Right renal cortex interstitium (tissue), 3 donors: ENCODE data around the gene GNLY. TPM values are rescaled to one million over a fixed set of nuclear protein-coding genes. Genes with fewer than 3 reads are reported as not detected.
"Not testable (repeated sequence)": the region's sequence is repeated elsewhere in the genome, so short reads cannot be mapped to it uniquely, and the experiment has no call there.

Experiments used
- DNase-seq, 3 donors: peaks; one replicate each; pipeline ENCODE4 v3.0.0-alpha.2; 2013; ENCODE audit warnings: low read depth in 3 of 3, low spot score in 2 of 3
- polyA plus RNA-seq, 3 donors: library from polyadenylated mRNA; unstranded; fragments of 120-200 nt; gene quantifications; one replicate each; pipeline ENCODE4 v1.2.1, GENCODE V29; 2013; ENCODE audit not compliant: insufficient read length in 3 of 3

The GNLY gene
- under 1 TPM in 2 of 3 donors, not detected in 1; 0.17 to 0.44 TPM for polyA plus RNA-seq

DNA sequence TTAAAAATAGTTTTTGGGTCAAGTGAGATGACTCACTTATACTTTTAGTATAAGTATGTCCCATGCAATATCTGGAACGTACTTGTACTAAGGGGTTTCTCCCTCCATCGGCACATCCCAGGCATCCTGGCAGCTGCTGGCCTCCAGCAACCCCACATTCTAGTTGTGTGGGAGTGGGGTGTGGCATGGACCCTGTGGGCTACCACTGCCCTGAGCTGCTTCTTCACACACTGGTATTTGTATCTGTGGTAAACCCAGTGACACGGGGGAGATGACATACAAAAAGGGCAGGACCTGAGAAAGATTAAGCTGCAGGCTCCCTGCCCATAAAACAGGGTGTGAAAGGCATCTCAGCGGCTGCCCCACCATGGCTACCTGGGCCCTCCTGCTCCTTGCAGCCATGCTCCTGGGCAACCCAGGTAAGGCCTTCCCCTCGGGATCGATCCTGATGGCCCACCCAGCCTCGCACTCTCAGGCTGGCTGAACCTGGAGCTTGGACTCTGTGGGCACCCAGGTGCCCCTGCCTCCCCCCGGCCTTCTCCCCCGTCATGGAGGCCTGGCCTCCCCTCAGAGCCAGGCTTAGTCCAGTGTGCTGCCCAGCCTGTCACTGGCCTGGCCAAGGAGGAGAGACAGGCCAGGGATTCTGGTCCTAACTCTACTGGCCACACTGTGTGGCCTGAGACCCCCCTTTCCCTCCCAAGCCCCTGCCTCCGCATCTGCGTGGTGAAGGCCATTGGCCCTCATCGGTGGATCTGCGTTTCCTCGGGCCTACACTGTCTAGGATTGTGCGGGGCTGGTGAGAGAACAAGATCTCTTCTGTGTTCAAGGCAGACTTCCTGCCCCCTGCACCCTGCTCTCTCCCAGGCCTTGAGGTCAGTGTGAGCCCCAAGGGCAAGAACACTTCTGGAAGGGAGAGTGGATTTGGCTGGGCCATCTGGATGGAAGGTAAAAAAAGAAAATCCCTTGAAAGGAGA, at the start of gene GNLY:
Gene GNLY (plus strand): TSS at position 307 of the 974 bp plus-strand sequence. CDS start 61 bp downstream, at position 368.
- no peak for DNase-seq

DNA sequence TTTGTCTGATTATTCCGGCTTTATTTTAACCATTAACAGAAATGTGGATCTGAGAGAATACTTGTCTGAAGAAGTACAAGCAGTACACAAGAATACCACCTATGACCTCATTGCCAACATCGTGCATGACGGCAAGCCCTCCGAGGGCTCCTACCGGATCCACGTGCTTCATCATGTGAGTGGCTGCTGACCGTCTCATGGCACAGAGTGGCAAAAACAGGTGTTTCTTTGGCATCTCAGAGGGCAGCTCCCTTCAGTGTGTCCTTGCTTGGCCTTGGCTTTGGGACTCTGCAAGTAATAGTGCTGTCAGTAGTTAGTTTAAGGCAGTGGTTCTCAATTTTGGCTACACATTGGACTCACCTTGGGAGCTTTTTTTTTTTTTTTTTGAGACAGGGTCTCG, 49.2 kb upstream of the GNLY start:
- DNase-seq, result no peak

DNA sequence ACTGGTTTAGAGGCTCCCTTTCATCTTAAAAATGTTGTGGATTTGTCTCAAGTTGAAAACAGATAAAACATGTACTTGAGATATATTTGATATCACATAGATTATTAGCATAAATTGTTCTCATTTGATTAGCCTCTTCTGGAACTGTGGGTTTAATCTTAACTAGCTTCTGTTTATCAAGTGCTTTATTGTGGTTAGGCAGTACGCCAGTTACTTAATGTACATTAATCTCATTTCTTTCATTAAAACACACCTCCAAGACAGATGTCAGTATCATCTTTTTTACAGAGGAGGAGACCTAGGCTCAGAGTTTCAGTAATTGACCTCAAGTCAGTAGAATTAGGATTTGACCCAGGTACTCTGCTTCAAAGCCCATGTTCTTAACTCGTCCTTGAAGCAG, 48.0 kb upstream of the GNLY start:
- DNase-seq, result no peak

DNA sequence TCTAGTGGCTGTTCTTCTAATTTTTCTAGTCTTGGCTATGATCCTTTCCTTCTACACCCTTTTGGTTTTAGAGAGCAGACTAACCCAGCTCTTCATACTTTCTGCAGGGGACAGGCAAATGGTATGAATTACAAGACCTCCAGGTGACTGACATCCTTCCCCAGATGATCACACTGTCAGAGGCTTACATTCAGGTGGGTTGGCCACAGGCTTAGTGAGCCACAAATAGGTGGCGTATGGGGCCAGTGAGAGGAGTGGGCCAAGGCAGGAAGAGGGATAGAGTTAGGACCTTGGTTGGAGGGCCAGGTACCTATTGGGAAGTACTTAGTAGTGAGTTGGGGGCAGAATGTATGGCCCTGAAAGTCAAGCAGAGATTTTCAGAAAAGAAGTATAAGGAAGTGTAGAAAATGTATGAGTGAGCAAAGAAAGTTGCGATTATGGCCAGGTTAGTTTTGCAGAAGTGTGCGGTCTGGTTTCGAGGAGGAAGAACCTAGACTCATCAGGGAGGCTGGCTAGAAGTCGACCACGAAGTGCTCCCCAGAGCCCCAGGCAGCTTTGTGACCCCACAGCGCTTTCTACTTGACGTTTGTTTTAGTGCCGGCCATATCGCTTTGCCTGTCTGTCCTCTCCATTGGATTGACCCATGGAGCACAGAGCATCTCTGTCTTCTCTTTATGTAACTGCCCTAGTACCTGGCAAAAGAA, 46.2 kb upstream of the GNLY start:
- DNase-seq, result no peak

DNA sequence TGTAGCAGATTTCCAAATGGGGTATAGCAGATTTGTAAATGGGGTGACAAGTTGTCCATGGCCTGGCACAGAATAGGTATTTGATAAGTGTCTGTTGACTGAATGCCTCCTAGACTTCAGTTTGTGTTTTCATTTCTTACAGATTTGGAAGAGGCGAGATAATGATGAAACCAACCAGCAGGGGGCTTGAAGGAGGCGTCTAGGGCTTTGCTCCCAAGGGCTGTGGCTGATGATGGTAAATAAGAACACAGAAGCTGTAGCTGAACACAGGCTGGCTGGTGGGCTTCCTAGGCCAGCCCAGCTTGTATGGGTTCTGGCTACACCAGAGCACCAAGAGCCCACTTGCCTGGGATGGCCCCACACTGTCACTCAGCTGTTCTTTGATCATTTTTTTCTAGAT, 45.5 kb upstream of the GNLY start:
- DNase-seq, result no peak

DNA sequence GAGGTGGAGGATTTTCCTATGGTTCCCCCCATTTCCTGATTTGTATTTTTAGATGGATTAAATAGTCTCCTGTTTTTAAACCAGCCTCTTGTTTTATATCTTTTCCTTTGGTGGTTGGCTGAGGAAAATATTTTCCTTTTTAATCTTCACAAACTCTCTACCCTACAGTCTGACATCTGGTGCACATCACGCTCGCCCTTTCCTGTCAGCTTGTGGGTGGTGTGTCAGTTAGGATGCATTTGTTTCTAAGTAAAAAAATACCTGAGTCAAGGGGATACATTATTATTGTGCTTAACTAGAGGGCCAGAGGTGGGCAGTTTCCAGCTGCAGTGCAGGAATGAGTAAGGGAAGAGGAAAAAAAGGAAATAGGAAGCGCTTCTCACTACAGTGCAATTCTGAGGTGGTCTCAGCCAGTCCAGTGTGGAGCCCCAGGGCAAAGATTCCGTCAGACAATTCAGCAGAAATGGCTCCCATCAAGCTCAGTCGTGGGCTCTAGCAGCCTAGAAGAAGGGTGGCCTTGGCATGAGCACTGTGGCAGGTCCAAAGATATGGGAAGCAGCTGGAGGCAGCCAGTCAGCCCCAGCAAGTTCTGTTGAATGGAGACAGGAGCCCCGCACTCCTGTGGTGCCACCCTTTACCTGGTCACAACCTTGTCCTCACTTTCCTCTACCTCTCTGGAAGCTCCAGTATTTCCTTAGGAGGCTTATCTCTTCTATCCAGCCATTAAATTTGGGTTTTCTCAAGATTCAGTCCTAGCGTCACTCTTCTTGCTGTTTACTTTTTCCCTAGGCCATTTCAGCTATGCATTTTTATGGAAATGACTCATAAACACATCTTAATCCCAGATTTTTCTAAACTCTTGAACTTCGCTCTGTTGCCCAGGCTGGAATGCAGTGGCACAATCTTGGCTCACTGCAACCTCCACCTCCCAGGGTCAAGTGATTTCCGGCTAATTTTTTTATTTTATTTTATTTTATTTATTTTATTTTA, 44.7 kb upstream of the GNLY start:
- no peak for DNase-seq

DNA sequence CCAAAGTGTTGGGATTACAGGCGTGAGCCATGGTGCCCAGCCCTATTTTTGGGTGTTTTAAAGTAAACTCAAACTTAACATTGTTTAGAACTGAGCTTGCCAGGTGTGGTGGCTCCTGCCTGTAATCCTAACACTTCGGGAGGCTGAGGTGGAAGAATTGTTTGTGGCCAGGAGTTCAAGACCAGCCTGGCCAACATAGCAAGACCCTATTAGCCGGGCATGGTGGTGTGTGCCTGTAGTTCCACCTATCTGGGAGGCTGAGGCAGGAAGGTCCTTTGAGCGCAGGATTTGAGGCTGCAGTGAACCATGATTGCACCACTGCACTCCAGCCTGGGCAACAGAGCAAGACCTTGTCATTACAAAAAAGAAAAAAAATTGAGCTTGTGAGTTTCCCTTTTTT, 43.7 kb upstream of the GNLY start:
- no peak for DNase-seq

DNA sequence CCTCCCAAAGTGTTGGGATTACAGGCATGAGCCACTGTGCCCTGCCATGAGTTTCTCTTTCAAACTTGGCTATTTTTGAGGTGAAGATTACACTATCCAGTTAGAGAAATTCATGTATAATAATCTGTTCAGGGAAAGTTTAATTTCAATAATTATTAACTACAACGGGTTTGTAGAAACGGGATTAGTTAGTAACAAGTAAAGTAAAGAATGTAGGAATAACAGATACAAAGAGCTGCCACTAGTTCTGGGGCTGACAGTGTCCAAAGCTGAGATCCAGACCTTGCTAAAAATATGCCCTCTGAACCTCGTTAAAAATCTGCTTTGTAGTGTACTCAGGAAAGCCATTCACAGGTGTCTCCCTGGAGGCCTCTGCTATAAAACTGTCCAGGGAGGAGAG, 43.1 kb upstream of the GNLY start:
- no peak for DNase-seq

DNA sequence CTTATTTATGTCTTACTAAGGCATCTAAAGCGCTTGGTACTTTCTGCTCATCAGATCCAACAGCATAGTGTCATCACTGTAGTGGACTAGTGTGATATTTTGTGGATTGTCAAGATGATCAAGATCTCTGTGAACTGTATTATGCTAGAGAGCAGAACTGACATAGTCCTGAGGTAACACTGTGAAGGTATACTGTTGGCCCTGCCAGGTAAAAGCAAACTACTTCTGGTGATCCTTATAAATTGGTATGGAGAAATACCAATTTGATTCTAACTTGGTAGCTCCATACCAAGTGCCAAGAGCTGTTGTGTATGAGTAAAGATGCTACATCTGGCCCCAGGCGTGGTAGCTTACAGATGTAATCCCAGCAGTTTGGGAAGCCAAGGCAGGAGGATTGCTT, 42.1 kb upstream of the GNLY start:
- DNase-seq, result no peak

DNA sequence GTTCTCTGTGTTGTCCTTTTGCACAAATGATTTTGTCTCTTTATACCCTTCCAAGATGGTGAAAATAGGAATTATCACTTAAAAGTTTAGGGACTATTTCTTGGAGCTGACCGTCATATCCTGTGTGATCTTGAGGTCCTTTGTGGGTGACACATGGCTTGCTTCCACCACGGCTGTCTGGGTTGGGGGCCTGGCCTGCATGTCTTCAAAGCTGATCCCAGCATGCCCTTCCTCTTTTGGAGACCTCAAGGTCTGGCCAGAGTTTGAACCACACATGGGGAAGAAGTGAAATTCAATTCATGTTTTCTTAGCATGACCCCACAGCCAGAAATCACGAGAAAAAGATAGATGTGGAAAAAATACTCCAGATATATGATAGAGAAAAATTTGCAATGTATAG, 40.2 kb upstream of the GNLY start:
- DNase-seq, result no peak

DNA sequence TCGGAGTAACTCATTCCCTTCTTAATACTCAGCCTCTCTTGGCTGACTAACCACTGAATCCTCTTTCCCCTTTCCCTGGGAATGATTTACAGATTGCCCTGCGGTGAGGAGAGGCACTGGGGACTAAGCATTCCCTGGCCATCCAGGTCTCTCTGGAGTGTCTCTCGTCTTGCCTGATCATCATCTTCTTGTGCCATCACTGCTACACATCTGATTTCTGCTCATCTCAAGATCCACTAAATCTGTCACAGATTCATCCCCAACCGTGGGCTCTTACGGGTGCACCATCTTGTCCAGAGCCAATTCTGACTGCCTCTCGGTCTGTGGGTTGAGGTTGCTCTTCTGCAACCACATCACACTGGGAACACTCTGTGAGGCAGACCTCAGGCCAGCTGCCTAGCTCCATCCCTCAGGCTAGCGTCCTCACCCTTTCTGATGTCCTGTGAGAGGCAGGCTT, 38.2 kb upstream of the GNLY start:
- no peak for DNase-seq

DNA sequence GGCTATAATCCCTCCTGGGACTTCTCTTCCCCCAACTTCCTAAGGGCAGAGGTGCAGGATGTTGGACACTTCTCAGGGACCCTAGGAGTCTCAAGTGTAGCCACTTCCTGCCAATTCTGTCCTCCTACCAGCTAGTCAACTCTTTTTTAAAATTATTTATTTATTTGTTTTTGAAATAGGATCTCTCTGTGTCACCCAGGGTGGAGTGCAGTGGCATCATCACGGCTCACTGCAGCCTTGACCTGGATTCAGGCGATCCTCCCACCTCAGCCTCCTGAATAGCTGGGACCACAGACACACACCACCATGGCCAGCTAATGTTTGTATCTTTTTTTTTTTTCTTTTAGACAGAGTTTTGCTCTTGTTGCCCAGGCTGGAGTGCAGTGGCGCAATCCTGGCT, 37.7 kb upstream of the GNLY start:
- DNase-seq, result no peak

DNA sequence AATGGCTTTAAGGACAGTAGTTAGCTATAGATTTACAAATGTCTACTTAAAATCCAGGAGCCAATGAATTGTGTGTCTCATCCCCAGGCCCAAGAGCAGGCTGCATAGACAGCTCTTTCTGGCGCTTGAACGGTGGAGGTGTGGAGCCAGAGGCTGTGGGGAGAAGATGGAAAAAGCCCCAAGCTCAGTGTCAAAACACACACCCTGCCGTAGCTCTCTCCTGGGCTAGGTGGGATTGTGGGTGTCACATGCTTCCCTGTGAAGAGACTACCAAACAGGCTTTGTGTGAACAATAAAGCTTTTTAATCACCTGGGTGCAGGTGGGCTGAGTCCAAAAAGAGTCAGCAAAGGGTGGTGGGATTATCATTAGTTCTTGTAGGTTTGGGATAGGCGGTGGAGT, 36.8 kb upstream of the GNLY start:
- DNase-seq, result not testable (repeated sequence)

DNA sequence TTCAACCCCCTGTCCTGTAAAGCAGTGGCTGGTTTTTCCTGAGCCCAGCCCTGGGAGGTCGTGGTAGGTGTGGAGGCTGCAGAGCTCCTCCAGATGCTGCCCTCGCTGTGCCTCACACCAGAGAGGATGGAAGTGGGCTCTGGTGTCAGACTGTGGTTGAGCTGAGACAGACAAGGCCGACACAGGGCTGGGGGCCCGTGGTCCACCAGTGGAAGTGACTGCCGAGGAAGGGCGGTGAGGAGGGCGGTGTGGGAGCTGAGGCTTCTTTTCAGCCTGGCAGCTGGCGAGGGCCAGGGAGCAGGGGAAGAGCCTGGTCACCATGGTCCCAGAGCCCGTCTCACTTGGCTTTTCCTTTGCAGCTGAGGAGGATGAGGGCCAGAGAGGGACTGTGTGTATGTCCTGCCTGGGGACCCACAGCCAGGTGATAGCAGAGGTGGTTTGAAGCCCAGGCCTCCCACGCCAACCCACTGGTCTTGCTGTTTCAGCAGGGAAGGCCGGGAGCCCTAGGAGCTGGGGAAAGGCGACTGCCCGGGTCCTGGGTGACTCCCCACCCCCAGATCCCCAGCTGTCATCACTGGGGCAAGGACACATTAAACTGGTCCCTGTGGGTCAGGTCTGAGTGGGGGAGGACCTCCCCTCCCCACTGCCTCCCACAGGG, 34.7 kb upstream of the GNLY start:
- DNase-seq, result no peak

DNA sequence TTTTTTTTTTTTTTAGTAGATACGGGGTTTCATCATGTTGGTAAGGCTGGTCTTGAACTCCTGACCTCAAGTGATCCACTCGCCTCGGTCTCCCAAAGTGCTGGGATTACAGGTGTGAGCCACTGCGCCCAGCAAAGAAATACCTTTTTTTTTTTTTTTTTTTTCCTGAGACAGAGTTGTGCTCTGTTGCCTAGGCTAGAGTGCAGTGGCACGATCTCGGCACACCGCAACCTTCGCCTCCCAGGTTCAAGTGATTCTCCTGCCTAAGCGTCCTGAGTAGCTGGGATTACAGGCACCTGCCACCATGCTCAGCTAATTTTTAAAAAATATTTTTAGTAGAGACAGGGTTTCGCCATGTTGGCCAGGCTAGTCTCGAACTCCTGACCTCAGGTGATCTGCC, 33.9 kb upstream of the GNLY start:
- not testable (repeated sequence) for DNase-seq

DNA sequence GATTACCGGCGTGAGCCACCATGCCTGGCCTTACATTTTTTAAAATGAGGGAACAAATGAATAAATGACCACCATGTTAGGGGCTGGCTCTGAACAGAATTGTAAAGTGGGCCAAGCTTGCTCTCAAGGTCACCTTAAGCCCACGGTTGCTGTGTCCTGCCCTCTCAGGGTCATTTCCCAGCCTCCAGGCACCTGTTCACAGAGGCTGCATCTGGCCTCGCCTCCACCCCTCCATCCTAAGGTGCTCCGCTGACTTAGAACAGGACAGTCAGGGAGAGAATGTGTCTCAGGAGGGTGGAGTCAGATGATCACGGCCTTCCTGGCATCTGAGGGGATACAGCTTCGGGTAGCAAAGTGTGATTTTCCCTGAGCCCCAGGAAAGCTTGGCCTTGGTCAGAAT, 33.4 kb upstream of the GNLY start:
- DNase-seq, result no peak

DNA sequence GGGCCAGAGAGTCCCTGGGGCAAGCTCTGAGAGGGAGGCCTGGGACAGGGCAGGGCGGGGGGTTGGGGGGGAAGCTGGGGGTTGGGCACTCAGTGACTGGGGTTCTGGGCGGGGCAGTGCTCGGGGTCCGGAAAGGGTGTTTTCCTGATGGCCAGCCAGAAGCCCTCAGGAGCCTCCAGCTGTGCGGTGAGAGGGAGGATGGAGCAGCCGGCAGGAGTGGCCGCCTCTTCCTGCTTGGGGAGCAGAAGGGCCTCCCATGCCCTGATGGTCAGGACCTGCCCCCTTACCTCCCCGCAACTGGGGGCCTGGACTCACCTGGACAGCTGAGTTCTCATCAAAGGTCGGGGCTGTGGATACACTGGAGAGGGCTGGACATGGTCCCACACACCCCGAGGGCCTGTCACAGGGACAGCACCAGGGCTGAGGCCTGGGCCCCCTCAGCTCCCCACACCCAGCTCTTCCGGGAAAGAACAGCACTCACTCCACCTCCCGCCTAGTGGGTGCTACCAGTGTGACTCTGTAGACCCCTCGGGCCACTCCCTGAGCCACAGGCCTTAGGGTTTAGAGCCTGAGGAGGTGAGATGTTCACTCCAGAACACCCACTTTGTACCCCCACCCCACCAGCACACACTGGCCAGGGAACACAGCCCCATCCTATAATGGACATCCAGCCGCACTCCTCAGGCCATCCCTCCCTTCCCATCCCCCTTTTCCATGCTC, 32.9 kb upstream of the GNLY start:
- DNase-seq, result no peak

DNA sequence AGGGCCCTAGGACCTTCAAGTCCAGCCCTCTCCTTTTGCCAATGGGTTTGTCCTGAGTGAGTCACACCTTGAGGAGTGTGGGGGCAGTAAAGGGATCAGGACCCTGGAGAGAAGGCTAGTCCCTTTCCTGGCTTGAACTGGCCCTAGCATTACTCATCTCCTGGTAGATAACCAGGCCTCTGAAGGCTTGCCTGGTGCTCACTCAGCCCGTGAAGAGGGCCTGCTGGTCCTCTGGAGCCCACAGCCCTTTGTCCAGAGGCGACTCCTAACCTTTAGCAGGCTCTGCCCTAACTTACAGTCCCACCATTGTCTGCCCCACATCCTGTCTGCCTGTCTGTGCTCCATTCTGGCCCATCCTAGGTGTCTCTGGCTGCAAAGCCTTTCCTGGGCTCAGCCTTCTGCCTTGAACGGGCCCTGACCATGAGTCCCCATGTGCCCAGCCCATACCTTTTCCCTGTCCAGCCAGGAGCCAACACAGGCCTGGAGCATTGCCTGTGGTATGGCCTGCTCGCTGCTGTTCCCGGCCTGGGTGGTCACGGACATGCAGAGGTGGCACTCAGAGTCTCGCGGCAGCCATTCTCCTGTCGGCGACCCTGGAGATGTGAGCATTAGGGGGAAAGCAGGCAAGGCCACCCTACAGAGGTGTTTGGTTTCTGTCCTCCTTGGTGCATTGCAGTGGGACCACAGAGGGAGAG, 31.1 kb upstream of the GNLY start:
- no peak for DNase-seq
